Measurements from ENCODE around the gene CORT. TPM values are rescaled to one million over a fixed set of nuclear protein-coding genes. Genes with fewer than 3 reads are reported as not detected.

The CORT gene
- total RNA-seq, 4 donors from 2014 or later: not detected

DNA sequence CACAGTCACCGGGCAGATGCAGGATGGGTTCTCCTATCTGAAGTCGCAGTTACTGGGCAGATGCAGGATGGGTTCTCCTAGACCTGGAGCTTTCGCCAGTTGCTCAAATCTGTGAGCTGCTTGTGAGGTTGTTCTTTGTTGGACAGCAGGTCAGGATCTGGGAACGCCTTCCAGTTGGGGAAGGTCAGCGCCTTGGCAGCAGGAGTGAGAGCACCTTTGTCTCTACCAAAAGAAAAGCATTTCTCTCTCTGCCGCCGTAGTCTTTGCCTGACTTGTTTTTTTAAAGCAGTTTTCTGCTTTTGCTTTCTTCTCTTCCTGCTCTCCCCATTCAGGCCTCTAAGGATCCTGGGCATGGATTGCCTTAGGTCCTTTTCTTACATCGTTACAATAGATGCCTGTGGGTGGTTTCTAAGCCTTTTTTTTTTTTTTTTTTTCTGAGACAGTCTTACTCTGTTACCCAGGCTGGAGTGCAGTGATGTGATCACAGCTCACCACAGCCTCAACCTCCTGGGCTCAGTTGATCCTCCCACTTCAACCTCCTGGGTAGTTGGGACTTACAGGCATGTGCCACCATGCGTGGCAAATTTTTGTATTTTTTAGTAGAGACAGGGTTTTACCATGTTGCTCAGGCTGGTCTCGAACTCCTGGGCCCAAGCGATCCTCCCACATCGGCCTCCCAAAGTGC is 40.6 kb downstream of the CORT start:
- WGBS, 2 donors (ENCODE audit: low coverage in 1 of 2): 52 to 86% methylated on average over 4 to 8 of the region's 12 CpGs
- H3K27ac ChIP-seq: no peak overlapping the region
- peaks cover 0 to 10% of the 10 kb centered on the region in 2 donors for H3K36me3 ChIP-seq
- TF ChIP-seq POLR2A (IDR thresholded peaks at IDR 0.05): no peak
- TF ChIP-seq POLR2AphosphoS5 (IDR thresholded peaks at IDR 0.05): no peak
- no peak for TF ChIP-seq EP300 (IDR thresholded peaks at IDR 0.05)
- TF ChIP-seq, protein P1, sequence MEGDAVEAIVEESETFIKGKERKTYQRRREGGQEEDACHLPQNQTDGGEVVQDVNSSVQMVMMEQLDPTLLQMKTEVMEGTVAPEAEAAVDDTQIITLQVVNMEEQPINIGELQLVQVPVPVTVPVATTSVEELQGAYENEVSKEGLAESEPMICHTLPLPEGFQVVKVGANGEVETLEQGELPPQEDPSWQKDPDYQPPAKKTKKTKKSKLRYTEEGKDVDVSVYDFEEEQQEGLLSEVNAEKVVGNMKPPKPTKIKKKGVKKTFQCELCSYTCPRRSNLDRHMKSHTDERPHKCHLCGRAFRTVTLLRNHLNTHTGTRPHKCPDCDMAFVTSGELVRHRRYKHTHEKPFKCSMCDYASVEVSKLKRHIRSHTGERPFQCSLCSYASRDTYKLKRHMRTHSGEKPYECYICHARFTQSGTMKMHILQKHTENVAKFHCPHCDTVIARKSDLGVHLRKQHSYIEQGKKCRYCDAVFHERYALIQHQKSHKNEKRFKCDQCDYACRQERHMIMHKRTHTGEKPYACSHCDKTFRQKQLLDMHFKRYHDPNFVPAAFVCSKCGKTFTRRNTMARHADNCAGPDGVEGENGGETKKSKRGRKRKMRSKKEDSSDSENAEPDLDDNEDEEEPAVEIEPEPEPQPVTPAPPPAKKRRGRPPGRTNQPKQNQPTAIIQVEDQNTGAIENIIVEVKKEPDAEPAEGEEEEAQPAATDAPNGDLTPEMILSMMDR (IDR thresholded peaks at IDR 0.05): no peak
- ATAC-seq: no peak
- no peaks in the 10 kb centered on the region for H3K9me3 ChIP-seq
- H3K4me1 ChIP-seq: peaks cover 0 to 21% (median 7%) of the 10 kb centered on the region in 3 donors
- no peaks in the 10 kb centered on the region for H3K27me3 ChIP-seq
- no peak overlapping the region for H3K4me3 ChIP-seq

GRCh38 chr1:10494418-10494753 is 44.6 kb downstream of the CORT start:
- Histone ChIP-seq H3K27ac (no peak overlapping the region), H3K36me3 (peaks cover 0 to 19% of the 10 kb centered on the region in 2 donors), H3K4me3 (no peak overlapping the region), H3K4me1 (peaks cover 0 to 25% (median 9%) of the 10 kb centered on the region in 3 donors), H3K27me3 (no peaks in the 10 kb centered on the region), H3K9me3 (no peaks in the 10 kb centered on the region)
- 40 to 86% methylated on average over 1 to 5 of the region's 5 CpGs for WGBS, 2 donors (ENCODE audit: low coverage in 1 of 2)
- TF ChIP-seq, protein P1 (IDR thresholded peaks at IDR 0.05): no peak
- TF ChIP-seq POLR2AphosphoS5 (IDR thresholded peaks at IDR 0.05): no peak
- no peak for TF ChIP-seq EP300 (IDR thresholded peaks at IDR 0.05)
- no peak for TF ChIP-seq POLR2A (IDR thresholded peaks at IDR 0.05)
- no peak for ATAC-seq

GRCh38 chr1:10494754-10495474 is 45.1 kb downstream of the CORT start:
- peak overlapping the region in 1 of 2 donors; percentile 31 for H3K4me3 ChIP-seq
- H3K27ac ChIP-seq: peak overlapping the region in 3 of 4 donors; percentile 1 to 43 (median 40)
- TF ChIP-seq EP300 (IDR thresholded peaks at IDR 0.05) (no peak), POLR2A (IDR thresholded peaks at IDR 0.05) (no peak)
- TF ChIP-seq, protein P1 (IDR thresholded peaks at IDR 0.05): peak; percentile 82 to 91 (median 88)
- H3K9me3 ChIP-seq: no peaks in the 10 kb centered on the region
- peaks cover 0 to 14% of the 10 kb centered on the region in 2 donors for H3K36me3 ChIP-seq
- ATAC-seq: peak; percentile 66
- peaks cover 0 to 20% (median 9%) of the 10 kb centered on the region in 3 donors for H3K4me1 ChIP-seq
- H3K27me3 ChIP-seq: no peaks in the 10 kb centered on the region
- WGBS, 2 donors (ENCODE audit: low coverage in 1 of 2): 3 to 4% methylated on average over 9 to 13 of the region's 15 CpGs

- Histone ChIP-seq H3K9me3 (no peaks in the 10 kb centered on the region), H3K4me1 (peaks cover 0 to 20% (median 9%) of the 10 kb centered on the region in 3 donors), H3K27me3 (no peaks in the 10 kb centered on the region), H3K4me3 (peak overlapping the region in 1 of 2 donors; percentile 31), H3K36me3 (peaks cover 0 to 14% of the 10 kb centered on the region in 2 donors), H3K27ac (peak overlapping the region in 3 of 4 donors; percentile 1 to 43 (median 40))
- ATAC-seq: peak; percentile 8
- TF ChIP-seq POLR2A (IDR thresholded peaks at IDR 0.05): no peak
- TF ChIP-seq POLR2AphosphoS5 (IDR thresholded peaks at IDR 0.05): no peak
- 61 to 76% methylated on average over 7 to 10 of the region's 10 CpGs for WGBS, 2 donors (ENCODE audit: low coverage in 1 of 2)
Measured at GRCh38 chr1:10495475-10495817, 45.6 kb downstream of the CORT start.

- TF ChIP-seq EP300 (IDR thresholded peaks at IDR 0.05) (no peak), POLR2A (IDR thresholded peaks at IDR 0.05) (no peak), POLR2AphosphoS5 (IDR thresholded peaks at IDR 0.05) (no peak)
Measured at GRCh38 chr1:10495952-10496351, 46.1 kb downstream of the CORT start.

More at GRCh38 chr1:10495952-10496351, 46.1 kb downstream of the CORT start:
- Histone ChIP-seq H3K27me3 (no peaks in the 10 kb centered on the region), H3K9me3 (no peaks in the 10 kb centered on the region), H3K4me1 (peaks cover 0 to 20% (median 9%) of the 10 kb centered on the region in 3 donors), H3K36me3 (peaks cover 0 to 14% of the 10 kb centered on the region in 2 donors), H3K4me3 (no peak overlapping the region), H3K27ac (no peak overlapping the region)
- no peak for ATAC-seq
- WGBS, 2 donors (ENCODE audit: low coverage in 1 of 2): 74 to 80% methylated on average over 9 to 11 of the region's 14 CpGs
